ENCODE results near the gene CXCL11.

CXCL11 gene

DNA sequence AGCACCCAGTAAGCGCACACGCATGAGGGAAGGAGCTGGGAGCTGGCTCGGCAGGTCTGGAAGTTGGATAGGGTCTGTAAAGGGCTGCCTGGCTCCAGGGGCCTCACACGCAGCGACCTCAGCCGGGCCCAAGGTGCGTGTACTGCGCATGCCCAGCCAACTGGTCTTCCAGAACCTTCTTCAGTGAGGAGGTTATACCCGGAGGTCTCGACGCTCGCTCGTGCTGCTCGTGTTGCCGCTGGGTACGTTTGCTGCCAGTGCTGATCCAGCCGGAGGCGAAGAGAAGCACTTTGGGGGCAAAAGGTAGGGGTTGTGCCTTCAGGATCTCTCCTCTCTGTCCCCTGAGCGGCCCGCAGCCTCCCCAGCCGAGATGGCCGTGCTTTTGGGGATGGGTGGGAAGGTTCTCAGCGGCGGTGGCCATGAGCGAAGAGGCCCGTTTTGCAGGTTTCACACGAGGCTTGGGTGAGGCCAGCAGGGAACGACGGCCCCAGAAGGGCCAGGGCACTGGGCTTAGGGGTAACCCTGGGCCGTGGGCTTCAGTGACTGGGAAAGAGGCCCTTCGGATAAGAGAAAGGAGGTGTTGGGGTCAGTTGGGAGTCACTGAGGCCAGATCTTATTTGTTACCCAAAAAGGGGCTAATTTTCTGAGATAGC is 24.7 kb downstream of the CXCL11 start:
- TF ChIP-seq ZFP3 (CRISPR knock-in tag; IDR thresholded peaks at IDR 0.05) (no peak), ZNF70 (CRISPR knock-in tag; IDR thresholded peaks at IDR 0.05) (no peak), ZNF8 (CRISPR knock-in tag; IDR thresholded peaks at IDR 0.05) (no peak), OSR1 (CRISPR knock-in tag; IDR thresholded peaks at IDR 0.05) (no peak), CSDC2 (CRISPR knock-in tag; IDR thresholded peaks at IDR 0.05) (no peak), GLIS3 (CRISPR knock-in tag; IDR thresholded peaks at IDR 0.05) (no peak), BACH2 (CRISPR knock-in tag; IDR thresholded peaks at IDR 0.05; ENCODE audit: borderline replicate concordance) (no peak), ZC3H10 (CRISPR knock-in tag; IDR thresholded peaks at IDR 0.05) (no peak), ESRRG (CRISPR knock-in tag; IDR thresholded peaks at IDR 0.05) (no peak), RARB (CRISPR knock-in tag; IDR thresholded peaks at IDR 0.05) (no peak), ISL1 (CRISPR knock-in tag; IDR thresholded peaks at IDR 0.05) (no peak)
- TF ChIP-seq, protein P1, sequence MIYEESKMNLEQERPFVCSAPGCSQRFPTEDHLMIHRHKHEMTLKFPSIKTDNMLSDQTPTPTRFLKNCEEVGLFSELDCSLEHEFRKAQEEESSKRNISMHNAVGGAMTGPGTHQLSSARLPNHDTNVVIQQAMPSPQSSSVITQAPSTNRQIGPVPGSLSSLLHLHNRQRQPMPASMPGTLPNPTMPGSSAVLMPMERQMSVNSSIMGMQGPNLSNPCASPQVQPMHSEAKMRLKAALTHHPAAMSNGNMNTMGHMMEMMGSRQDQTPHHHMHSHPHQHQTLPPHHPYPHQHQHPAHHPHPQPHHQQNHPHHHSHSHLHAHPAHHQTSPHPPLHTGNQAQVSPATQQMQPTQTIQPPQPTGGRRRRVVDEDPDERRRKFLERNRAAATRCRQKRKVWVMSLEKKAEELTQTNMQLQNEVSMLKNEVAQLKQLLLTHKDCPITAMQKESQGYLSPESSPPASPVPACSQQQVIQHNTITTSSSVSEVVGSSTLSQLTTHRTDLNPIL (CRISPR knock-in tag; IDR thresholded peaks at IDR 0.05; ENCODE audit: low read depth) = no peak
- TF ChIP-seq, protein P2, sequence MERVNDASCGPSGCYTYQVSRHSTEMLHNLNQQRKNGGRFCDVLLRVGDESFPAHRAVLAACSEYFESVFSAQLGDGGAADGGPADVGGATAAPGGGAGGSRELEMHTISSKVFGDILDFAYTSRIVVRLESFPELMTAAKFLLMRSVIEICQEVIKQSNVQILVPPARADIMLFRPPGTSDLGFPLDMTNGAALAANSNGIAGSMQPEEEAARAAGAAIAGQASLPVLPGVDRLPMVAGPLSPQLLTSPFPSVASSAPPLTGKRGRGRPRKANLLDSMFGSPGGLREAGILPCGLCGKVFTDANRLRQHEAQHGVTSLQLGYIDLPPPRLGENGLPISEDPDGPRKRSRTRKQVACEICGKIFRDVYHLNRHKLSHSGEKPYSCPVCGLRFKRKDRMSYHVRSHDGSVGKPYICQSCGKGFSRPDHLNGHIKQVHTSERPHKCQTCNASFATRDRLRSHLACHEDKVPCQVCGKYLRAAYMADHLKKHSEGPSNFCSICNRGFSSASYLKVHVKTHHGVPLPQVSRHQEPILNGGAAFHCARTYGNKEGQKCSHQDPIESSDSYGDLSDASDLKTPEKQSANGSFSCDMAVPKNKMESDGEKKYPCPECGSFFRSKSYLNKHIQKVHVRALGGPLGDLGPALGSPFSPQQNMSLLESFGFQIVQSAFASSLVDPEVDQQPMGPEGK (CRISPR knock-in tag; IDR thresholded peaks at IDR 0.05; ENCODE audit: borderline replicate concordance) = no peak
- TF ChIP-seq, protein P3, sequence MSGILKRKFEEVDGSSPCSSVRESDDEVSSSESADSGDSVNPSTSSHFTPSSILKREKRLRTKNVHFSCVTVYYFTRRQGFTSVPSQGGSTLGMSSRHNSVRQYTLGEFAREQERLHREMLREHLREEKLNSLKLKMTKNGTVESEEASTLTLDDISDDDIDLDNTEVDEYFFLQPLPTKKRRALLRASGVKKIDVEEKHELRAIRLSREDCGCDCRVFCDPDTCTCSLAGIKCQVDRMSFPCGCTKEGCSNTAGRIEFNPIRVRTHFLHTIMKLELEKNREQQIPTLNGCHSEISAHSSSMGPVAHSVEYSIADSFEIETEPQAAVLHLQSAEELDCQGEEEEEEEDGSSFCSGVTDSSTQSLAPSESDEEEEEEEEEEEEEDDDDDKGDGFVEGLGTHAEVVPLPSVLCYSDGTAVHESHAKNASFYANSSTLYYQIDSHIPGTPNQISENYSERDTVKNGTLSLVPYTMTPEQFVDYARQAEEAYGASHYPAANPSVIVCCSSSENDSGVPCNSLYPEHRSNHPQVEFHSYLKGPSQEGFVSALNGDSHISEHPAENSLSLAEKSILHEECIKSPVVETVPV (CRISPR knock-in tag; IDR thresholded peaks at IDR 0.05) = no peak
- no peak for ATAC-seq

DNA sequence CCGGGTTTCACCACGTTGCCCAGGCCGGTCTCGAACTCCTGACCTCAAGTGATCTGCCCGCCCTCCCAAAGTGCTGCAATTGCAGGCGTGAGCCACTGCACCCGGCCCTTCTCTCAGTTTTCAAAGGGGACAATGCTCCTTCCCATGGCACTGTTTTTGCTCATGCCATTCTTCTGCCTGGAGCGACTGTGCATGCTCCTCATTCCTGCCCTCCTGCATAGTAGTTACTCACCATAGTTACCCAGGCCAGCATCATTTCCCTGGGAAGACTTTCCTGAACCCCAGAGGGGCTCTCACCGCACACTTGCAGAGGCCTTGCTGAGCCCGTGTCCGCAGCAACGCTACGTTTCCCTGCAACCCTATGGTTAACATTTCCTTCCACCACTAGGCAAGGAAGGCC is 25.3 kb downstream of the CXCL11 start:
- TF ChIP-seq, protein P4, sequence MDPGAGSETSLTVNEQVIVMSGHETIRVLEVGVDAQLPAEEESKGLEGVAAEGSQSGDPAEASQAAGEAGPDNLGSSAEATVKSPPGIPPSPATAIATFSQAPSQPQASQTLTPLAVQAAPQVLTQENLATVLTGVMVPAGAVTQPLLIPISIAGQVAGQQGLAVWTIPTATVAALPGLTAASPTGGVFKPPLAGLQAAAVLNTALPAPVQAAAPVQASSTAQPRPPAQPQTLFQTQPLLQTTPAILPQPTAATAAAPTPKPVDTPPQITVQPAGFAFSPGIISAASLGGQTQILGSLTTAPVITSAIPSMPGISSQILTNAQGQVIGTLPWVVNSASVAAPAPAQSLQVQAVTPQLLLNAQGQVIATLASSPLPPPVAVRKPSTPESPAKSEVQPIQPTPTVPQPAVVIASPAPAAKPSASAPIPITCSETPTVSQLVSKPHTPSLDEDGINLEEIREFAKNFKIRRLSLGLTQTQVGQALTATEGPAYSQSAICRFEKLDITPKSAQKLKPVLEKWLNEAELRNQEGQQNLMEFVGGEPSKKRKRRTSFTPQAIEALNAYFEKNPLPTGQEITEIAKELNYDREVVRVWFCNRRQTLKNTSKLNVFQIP (CRISPR knock-in tag; IDR thresholded peaks at IDR 0.05; ENCODE audit: borderline replicate concordance, low read depth) = no peak
- no peak for TF ChIP-seq ARNTL (CRISPR knock-in tag; IDR thresholded peaks at IDR 0.05; ENCODE audit: borderline replicate concordance, low read depth)
- TF ChIP-seq, protein P3 (CRISPR knock-in tag; IDR thresholded peaks at IDR 0.05) = no peak
- TF ChIP-seq, protein P2 (CRISPR knock-in tag; IDR thresholded peaks at IDR 0.05; ENCODE audit: borderline replicate concordance) = no peak
- TF ChIP-seq ZNF70 (CRISPR knock-in tag; IDR thresholded peaks at IDR 0.05) = no peak
- no peak for TF ChIP-seq PPARA (CRISPR knock-in tag; IDR thresholded peaks at IDR 0.05; ENCODE audit: borderline replicate concordance)
- TF ChIP-seq TCF4 (CRISPR knock-in tag; IDR thresholded peaks at IDR 0.05; ENCODE audit: borderline replicate concordance) = no peak
- TF ChIP-seq, protein P5, sequence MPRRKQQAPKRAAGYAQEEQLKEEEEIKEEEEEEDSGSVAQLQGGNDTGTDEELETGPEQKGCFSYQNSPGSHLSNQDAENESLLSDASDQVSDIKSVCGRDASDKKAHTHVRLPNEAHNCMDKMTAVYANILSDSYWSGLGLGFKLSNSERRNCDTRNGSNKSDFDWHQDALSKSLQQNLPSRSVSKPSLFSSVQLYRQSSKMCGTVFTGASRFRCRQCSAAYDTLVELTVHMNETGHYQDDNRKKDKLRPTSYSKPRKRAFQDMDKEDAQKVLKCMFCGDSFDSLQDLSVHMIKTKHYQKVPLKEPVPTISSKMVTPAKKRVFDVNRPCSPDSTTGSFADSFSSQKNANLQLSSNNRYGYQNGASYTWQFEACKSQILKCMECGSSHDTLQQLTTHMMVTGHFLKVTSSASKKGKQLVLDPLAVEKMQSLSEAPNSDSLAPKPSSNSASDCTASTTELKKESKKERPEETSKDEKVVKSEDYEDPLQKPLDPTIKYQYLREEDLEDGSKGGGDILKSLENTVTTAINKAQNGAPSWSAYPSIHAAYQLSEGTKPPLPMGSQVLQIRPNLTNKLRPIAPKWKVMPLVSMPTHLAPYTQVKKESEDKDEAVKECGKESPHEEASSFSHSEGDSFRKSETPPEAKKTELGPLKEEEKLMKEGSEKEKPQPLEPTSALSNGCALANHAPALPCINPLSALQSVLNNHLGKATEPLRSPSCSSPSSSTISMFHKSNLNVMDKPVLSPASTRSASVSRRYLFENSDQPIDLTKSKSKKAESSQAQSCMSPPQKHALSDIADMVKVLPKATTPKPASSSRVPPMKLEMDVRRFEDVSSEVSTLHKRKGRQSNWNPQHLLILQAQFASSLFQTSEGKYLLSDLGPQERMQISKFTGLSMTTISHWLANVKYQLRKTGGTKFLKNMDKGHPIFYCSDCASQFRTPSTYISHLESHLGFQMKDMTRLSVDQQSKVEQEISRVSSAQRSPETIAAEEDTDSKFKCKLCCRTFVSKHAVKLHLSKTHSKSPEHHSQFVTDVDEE (CRISPR knock-in tag; IDR thresholded peaks at IDR 0.05) = no peak
- no peak for TF ChIP-seq RARB (CRISPR knock-in tag; IDR thresholded peaks at IDR 0.05)
- TF ChIP-seq ZNF565 (CRISPR knock-in tag; conservative IDR thresholded peaks at IDR 0.05; ENCODE audit: low read depth) = no peak
- TF ChIP-seq GLIS3 (CRISPR knock-in tag; IDR thresholded peaks at IDR 0.05) = no peak
- ATAC-seq = no peak
